ENCODE results near the gene ANKRD33. TPM values are rescaled to one million over a fixed set of nuclear protein-coding genes. Genes with fewer than 3 reads are reported as not detected.

ANKRD33 gene
- total RNA-seq, 1 experiment from 2014 or later: not detected

GRCh38 chr12:51868821-51869495 lies 18.9 kb upstream of the ANKRD33 start:
- H3K27ac ChIP-seq (ENCODE audit: low read depth, low read length, poor library complexity, severe bottlenecking): no peak overlapping the region
- no peaks in the 10 kb centered on the region for H3K9me3 ChIP-seq (ENCODE audit: low read depth, low read length, poor library complexity, severe bottlenecking)
- peak overlapping the region; percentile 22 for H3K4me3 ChIP-seq (ENCODE audit: low read depth, low read length, poor library complexity, severe bottlenecking)
- no peak for DNase-seq (ENCODE audit: low spot score)
- H3K27me3 ChIP-seq (replicated peaks; ENCODE audit: insufficient read depth, low read depth, low read length, poor library complexity): no peaks in the 10 kb centered on the region
- CTCF ChIA-PET: no interaction called here
- intact Hi-C loops (cut with micrococcal nuclease; ENCODE audit: unreplicated experiment): no loop called here
- no peaks in the 10 kb centered on the region for H3K36me3 ChIP-seq (ENCODE audit: insufficient read depth, low read length, poor library complexity, severe bottlenecking)
- TF ChIP-seq EZH2 (IDR thresholded peaks at IDR 0.05; ENCODE audit: borderline replicate concordance, low read depth, low read length, poor library complexity, severe bottlenecking): no peak
- TF ChIP-seq, protein P1, sequence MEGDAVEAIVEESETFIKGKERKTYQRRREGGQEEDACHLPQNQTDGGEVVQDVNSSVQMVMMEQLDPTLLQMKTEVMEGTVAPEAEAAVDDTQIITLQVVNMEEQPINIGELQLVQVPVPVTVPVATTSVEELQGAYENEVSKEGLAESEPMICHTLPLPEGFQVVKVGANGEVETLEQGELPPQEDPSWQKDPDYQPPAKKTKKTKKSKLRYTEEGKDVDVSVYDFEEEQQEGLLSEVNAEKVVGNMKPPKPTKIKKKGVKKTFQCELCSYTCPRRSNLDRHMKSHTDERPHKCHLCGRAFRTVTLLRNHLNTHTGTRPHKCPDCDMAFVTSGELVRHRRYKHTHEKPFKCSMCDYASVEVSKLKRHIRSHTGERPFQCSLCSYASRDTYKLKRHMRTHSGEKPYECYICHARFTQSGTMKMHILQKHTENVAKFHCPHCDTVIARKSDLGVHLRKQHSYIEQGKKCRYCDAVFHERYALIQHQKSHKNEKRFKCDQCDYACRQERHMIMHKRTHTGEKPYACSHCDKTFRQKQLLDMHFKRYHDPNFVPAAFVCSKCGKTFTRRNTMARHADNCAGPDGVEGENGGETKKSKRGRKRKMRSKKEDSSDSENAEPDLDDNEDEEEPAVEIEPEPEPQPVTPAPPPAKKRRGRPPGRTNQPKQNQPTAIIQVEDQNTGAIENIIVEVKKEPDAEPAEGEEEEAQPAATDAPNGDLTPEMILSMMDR (conservative IDR thresholded peaks at IDR 0.05; ENCODE audit: low read depth, low read length): no peak
- H3K4me1 ChIP-seq (ENCODE audit: insufficient read depth, low read length, poor library complexity, severe bottlenecking): peaks cover 32% of the 10 kb centered on the region
- POLR2A ChIA-PET (ENCODE audit: low non-redundant PET): no interaction called here
- BruUV-seq (replicated peaks): no TSS peak

GRCh38 chr12:51869496-51869865 lies 18.4 kb upstream of the ANKRD33 start:
- POLR2A ChIA-PET (ENCODE audit: low non-redundant PET): no interaction called here
- no TSS peak for BruUV-seq (replicated peaks)
- peaks cover 32% of the 10 kb centered on the region for H3K4me1 ChIP-seq (ENCODE audit: insufficient read depth, low read length, poor library complexity, severe bottlenecking)
- intact Hi-C loops (cut with micrococcal nuclease; ENCODE audit: unreplicated experiment): no loop called here
- TF ChIP-seq EZH2 (IDR thresholded peaks at IDR 0.05; ENCODE audit: borderline replicate concordance, low read depth, low read length, poor library complexity, severe bottlenecking): no peak
- TF ChIP-seq, protein P1 (conservative IDR thresholded peaks at IDR 0.05; ENCODE audit: low read depth, low read length): no peak
- no peaks in the 10 kb centered on the region for H3K36me3 ChIP-seq (ENCODE audit: insufficient read depth, low read length, poor library complexity, severe bottlenecking)
- CTCF ChIA-PET: no interaction called here
- H3K27me3 ChIP-seq (replicated peaks; ENCODE audit: insufficient read depth, low read depth, low read length, poor library complexity): no peaks in the 10 kb centered on the region
- no peaks in the 10 kb centered on the region for H3K9me3 ChIP-seq (ENCODE audit: low read depth, low read length, poor library complexity, severe bottlenecking)
- peak overlapping the region; percentile 22 for H3K4me3 ChIP-seq (ENCODE audit: low read depth, low read length, poor library complexity, severe bottlenecking)
- DNase-seq (ENCODE audit: low spot score): no peak
- no peak overlapping the region for H3K27ac ChIP-seq (ENCODE audit: low read depth, low read length, poor library complexity, severe bottlenecking)

DNA sequence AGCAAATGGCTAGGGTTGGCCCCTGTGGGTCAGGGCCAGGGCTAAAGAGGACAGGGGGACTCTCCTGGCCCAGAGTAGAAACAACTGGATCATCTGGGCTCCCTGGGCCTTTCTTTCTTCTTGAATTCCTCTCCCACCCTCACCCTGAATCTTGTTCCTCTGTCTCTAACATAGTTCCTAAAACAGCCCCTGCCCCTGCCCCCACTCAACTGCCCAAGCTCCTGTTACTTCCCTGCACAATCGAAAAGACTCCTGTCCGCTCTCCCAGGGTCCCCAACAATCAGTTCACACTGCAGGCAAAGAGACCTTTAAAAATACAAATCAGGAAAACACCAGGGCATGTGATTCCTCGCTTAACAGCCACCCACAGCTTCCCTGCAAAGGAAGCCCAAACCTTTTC lies 18.0 kb upstream of the ANKRD33 start:
- CTCF ChIA-PET: no interaction called here
- no peaks in the 10 kb centered on the region for H3K36me3 ChIP-seq (ENCODE audit: insufficient read depth, low read length, poor library complexity, severe bottlenecking)
- POLR2A ChIA-PET (ENCODE audit: low non-redundant PET): no interaction called here
- no peak overlapping the region for H3K4me3 ChIP-seq (ENCODE audit: low read depth, low read length, poor library complexity, severe bottlenecking)
- intact Hi-C loops (cut with micrococcal nuclease; ENCODE audit: unreplicated experiment): loop anchor here (10.0 kb wide), 1 partner anchor 335 kb away; no protein-coding TSS in a partner anchor
- TF ChIP-seq, protein P1 (conservative IDR thresholded peaks at IDR 0.05; ENCODE audit: low read depth, low read length): no peak
- TF ChIP-seq EZH2 (IDR thresholded peaks at IDR 0.05; ENCODE audit: borderline replicate concordance, low read depth, low read length, poor library complexity, severe bottlenecking): no peak
- H3K27ac ChIP-seq (ENCODE audit: low read depth, low read length, poor library complexity, severe bottlenecking): no peak overlapping the region
- no peaks in the 10 kb centered on the region for H3K27me3 ChIP-seq (replicated peaks; ENCODE audit: insufficient read depth, low read depth, low read length, poor library complexity)
- DNase-seq (ENCODE audit: low spot score): no peak
- peaks cover 29% of the 10 kb centered on the region for H3K4me1 ChIP-seq (ENCODE audit: insufficient read depth, low read length, poor library complexity, severe bottlenecking)
- H3K9me3 ChIP-seq (ENCODE audit: low read depth, low read length, poor library complexity, severe bottlenecking): no peaks in the 10 kb centered on the region
- BruUV-seq (replicated peaks): no TSS peak

Measured in A673 (cell line).